Measurements from ENCODE around the gene AQP10.
"Not testable (repeated sequence)": the region's sequence is repeated elsewhere in the genome, so short reads cannot be mapped to it uniquely, and the experiment has no call there.

AQP10 gene

DNA sequence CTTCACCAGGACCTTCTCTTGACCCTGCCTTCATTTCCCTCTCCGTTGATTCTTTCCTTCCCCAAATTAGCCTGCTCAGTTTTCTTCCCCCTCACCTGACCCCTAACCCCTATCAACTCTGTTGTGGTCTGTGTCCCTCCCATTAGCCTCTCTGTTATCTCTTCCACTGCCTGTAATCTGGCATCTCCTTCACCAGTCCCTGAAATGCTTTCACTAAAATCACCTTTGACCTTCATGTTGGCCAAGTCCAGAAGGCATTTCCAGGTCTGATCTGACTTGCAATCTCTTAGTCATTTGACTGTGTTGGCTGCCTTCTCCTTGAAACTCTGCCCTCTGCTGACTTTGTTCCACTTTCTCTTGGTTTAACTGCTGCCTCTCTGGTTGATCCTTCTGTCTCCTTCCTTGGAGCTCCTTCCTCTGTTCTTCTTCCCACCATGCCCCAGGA lies 32.6 kb downstream of the AQP10 start:
- H3K9ac ChIP-seq (ENCODE audit: low read depth, low read length) = no peak overlapping the region
- H3K27me3 ChIP-seq (ENCODE audit: insufficient read depth, low read length, poor library complexity) = peaks cover 30% of the 10 kb centered on the region
- H3K9me3 ChIP-seq (ENCODE audit: insufficient read depth, low read length, severe bottlenecking) = no peaks in the 10 kb centered on the region
- H3K4me1 ChIP-seq (ENCODE audit: insufficient read depth, low read length) = peaks cover 4% of the 10 kb centered on the region
- H4K20me1 ChIP-seq (ENCODE audit: insufficient read depth, low read length) = peaks cover 4% of the 10 kb centered on the region
- H3K79me2 ChIP-seq (ENCODE audit: insufficient read depth, low read length) = no peaks in the 10 kb centered on the region
- no peak for DNase-seq
- TF ChIP-seq, protein P1, sequence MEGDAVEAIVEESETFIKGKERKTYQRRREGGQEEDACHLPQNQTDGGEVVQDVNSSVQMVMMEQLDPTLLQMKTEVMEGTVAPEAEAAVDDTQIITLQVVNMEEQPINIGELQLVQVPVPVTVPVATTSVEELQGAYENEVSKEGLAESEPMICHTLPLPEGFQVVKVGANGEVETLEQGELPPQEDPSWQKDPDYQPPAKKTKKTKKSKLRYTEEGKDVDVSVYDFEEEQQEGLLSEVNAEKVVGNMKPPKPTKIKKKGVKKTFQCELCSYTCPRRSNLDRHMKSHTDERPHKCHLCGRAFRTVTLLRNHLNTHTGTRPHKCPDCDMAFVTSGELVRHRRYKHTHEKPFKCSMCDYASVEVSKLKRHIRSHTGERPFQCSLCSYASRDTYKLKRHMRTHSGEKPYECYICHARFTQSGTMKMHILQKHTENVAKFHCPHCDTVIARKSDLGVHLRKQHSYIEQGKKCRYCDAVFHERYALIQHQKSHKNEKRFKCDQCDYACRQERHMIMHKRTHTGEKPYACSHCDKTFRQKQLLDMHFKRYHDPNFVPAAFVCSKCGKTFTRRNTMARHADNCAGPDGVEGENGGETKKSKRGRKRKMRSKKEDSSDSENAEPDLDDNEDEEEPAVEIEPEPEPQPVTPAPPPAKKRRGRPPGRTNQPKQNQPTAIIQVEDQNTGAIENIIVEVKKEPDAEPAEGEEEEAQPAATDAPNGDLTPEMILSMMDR (IDR thresholded peaks at IDR 0.05; ENCODE audit: borderline replicate concordance, extremely low read depth, low read length, poor library complexity, severe bottlenecking) = peak; percentile 35
- no peak for TF ChIP-seq EZH2 (IDR thresholded peaks at IDR 0.05; ENCODE audit: borderline replicate concordance, low read depth, low read length, severe bottlenecking)
- H3K4me2 ChIP-seq (ENCODE audit: insufficient read depth, low read length) = no peak overlapping the region
- no peak overlapping the region for H3K4me3 ChIP-seq (ENCODE audit: low read depth in 1 of 2, low read length in 2 of 2)
- H3K36me3 ChIP-seq (ENCODE audit: insufficient read depth, low read length) = peaks cover 13% of the 10 kb centered on the region
- H2AFZ ChIP-seq (ENCODE audit: low read depth, low read length) = no peak overlapping the region
- H3K27ac ChIP-seq (ENCODE audit: low read length) = no peak overlapping the region
- peak; percentile 41; the same call in 2 of the 3 replicates for ATAC-seq (ENCODE audit: insufficient read depth, low read depth)

DNA sequence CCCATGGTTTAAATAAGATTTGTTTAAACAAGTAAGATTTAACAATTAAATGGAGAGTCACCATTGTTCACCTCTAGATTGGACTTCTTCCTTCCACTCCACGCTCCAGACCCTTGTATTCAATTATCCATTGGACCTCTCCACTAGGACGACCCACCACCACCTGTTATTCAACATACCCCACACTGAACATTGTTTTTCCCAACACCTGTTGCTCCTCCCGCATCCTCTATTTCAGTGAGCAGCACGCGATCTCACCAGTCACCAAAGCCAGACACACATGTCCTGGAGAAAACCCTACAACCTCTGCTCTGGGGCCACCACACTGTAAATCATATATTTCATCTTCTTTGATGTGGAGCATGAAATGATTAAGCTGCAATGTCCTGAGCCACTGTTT lies 33.1 kb downstream of the AQP10 start:
- DNase-seq (no peak), ATAC-seq (ENCODE audit: insufficient read depth, low read depth) (no peak)
- no peak overlapping the region for H3K4me2 ChIP-seq (ENCODE audit: insufficient read depth, low read length)
- no peaks in the 10 kb centered on the region for H3K9me3 ChIP-seq (ENCODE audit: insufficient read depth, low read length, severe bottlenecking)
- H2AFZ ChIP-seq (ENCODE audit: low read depth, low read length) = no peak overlapping the region
- no peak overlapping the region for H3K9ac ChIP-seq (ENCODE audit: low read depth, low read length)
- no peak overlapping the region for H3K27ac ChIP-seq (ENCODE audit: low read length)
- H3K4me1 ChIP-seq (ENCODE audit: insufficient read depth, low read length) = peaks cover 4% of the 10 kb centered on the region
- H3K4me3 ChIP-seq (ENCODE audit: low read depth in 1 of 2, low read length in 2 of 2) = no peak overlapping the region
- H3K27me3 ChIP-seq (ENCODE audit: insufficient read depth, low read length, poor library complexity) = peaks cover 30% of the 10 kb centered on the region
- no peaks in the 10 kb centered on the region for H3K79me2 ChIP-seq (ENCODE audit: insufficient read depth, low read length)
- peaks cover 2% of the 10 kb centered on the region for H4K20me1 ChIP-seq (ENCODE audit: insufficient read depth, low read length)
- no peak for TF ChIP-seq EZH2 (IDR thresholded peaks at IDR 0.05; ENCODE audit: borderline replicate concordance, low read depth, low read length, severe bottlenecking)
- TF ChIP-seq, protein P1 (IDR thresholded peaks at IDR 0.05; ENCODE audit: borderline replicate concordance, extremely low read depth, low read length, poor library complexity, severe bottlenecking) = no peak
- peaks cover 8% of the 10 kb centered on the region for H3K36me3 ChIP-seq (ENCODE audit: insufficient read depth, low read length)

DNA sequence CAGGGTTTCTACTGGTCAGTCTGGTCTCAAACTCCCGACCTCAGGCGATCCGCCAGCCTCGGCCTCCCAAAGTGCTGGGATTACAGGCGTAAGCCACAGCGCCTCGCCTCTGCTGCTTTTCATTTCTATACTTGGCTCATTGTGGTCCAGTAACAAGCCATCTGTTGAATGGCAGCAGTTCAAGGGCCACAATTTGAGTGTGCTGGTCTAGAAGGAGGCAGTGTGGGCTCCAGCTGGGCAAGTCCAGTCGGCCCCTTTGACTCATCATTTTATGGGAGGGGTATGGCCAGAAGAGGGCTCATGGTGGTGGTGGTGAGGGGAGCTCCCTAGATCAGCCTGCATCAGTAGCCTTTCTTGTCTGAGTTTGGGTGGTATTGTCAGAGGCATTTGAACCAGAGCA lies 37.6 kb downstream of the AQP10 start:
- no peak for DNase-seq
- peaks cover 15% of the 10 kb centered on the region for H3K27me3 ChIP-seq (ENCODE audit: insufficient read depth, low read length, poor library complexity)
- H3K9ac ChIP-seq (ENCODE audit: low read depth, low read length) = no peak overlapping the region
- H4K20me1 ChIP-seq (ENCODE audit: insufficient read depth, low read length) = no peaks in the 10 kb centered on the region
- TF ChIP-seq EZH2 (IDR thresholded peaks at IDR 0.05; ENCODE audit: borderline replicate concordance, low read depth, low read length, severe bottlenecking) = no peak
- TF ChIP-seq, protein P1 (IDR thresholded peaks at IDR 0.05; ENCODE audit: borderline replicate concordance, extremely low read depth, low read length, poor library complexity, severe bottlenecking) = no peak
- H2AFZ ChIP-seq (ENCODE audit: low read depth, low read length) = no peak overlapping the region
- no peaks in the 10 kb centered on the region for H3K79me2 ChIP-seq (ENCODE audit: insufficient read depth, low read length)
- no peak overlapping the region for H3K4me3 ChIP-seq (ENCODE audit: low read depth in 1 of 2, low read length in 2 of 2)
- no peak overlapping the region for H3K4me2 ChIP-seq (ENCODE audit: insufficient read depth, low read length)
- H3K9me3 ChIP-seq (ENCODE audit: insufficient read depth, low read length, severe bottlenecking) = no peaks in the 10 kb centered on the region
- H3K4me1 ChIP-seq (ENCODE audit: insufficient read depth, low read length) = no peaks in the 10 kb centered on the region
- no peak for ATAC-seq (ENCODE audit: insufficient read depth, low read depth)
- no peak overlapping the region for H3K27ac ChIP-seq (ENCODE audit: low read length)
- no peaks in the 10 kb centered on the region for H3K36me3 ChIP-seq (ENCODE audit: insufficient read depth, low read length)

GRCh38 chr1:154360288-154360687 lies 39.4 kb downstream of the AQP10 start:
- H3K79me2 ChIP-seq (ENCODE audit: insufficient read depth, low read length) = no peaks in the 10 kb centered on the region
- no peak overlapping the region for H3K4me3 ChIP-seq (ENCODE audit: low read depth in 1 of 2, low read length in 2 of 2)

GRCh38 chr1:154360881-154361280 lies 40.0 kb downstream of the AQP10 start:
- not testable (repeated sequence) for H3K27ac ChIP-seq (ENCODE audit: low read length); H3K36me3 ChIP-seq (ENCODE audit: insufficient read depth, low read length); H2AFZ ChIP-seq (ENCODE audit: low read depth, low read length); H3K4me1 ChIP-seq (ENCODE audit: insufficient read depth, low read length); H3K4me2 ChIP-seq (ENCODE audit: insufficient read depth, low read length); H3K9ac ChIP-seq (ENCODE audit: low read depth, low read length); H3K27me3 ChIP-seq (ENCODE audit: insufficient read depth, low read length, poor library complexity); H3K79me2 ChIP-seq (ENCODE audit: insufficient read depth, low read length); H3K9me3 ChIP-seq (ENCODE audit: insufficient read depth, low read length, severe bottlenecking); DNase-seq; ATAC-seq (ENCODE audit: insufficient read depth, low read depth); H3K4me3 ChIP-seq (ENCODE audit: low read depth in 1 of 2, low read length in 2 of 2); H4K20me1 ChIP-seq (ENCODE audit: insufficient read depth, low read length)

More at GRCh38 chr1:154360288-154360687, 39.4 kb downstream of the AQP10 start:
- DNase-seq = no peak
- TF ChIP-seq EZH2 (IDR thresholded peaks at IDR 0.05; ENCODE audit: borderline replicate concordance, low read depth, low read length, severe bottlenecking) = no peak
- TF ChIP-seq, protein P1 (IDR thresholded peaks at IDR 0.05; ENCODE audit: borderline replicate concordance, extremely low read depth, low read length, poor library complexity, severe bottlenecking) = no peak
- H2AFZ ChIP-seq (ENCODE audit: low read depth, low read length) = no peak overlapping the region
- no peaks in the 10 kb centered on the region for H3K36me3 ChIP-seq (ENCODE audit: insufficient read depth, low read length)
- no peaks in the 10 kb centered on the region for H3K4me1 ChIP-seq (ENCODE audit: insufficient read depth, low read length)
- H3K9me3 ChIP-seq (ENCODE audit: insufficient read depth, low read length, severe bottlenecking) = no peaks in the 10 kb centered on the region
- peaks cover 3% of the 10 kb centered on the region for H3K27me3 ChIP-seq (ENCODE audit: insufficient read depth, low read length, poor library complexity)
- H3K4me2 ChIP-seq (ENCODE audit: insufficient read depth, low read length) = no peak overlapping the region
- no peaks in the 10 kb centered on the region for H4K20me1 ChIP-seq (ENCODE audit: insufficient read depth, low read length)
- no peak overlapping the region for H3K27ac ChIP-seq (ENCODE audit: low read length)
- ATAC-seq (ENCODE audit: insufficient read depth, low read depth) = no peak
- no peak overlapping the region for H3K9ac ChIP-seq (ENCODE audit: low read depth, low read length)

Measured in DND-41 (cell line).